NCI-H2107 treated with DMSO at 0.1 percent for 48 hours (cell line): ENCODE data around the gene SERPINB6.
"Not testable (repeated sequence)": the region's sequence is repeated elsewhere in the genome, so short reads cannot be mapped to it uniquely, and the experiment has no call there.

ENCODE experiments used
- DNase-seq: peaks from one replicate; lab custom pipeline; 2025; ENCODE audit not compliant: unreplicated experiment; lab: John Stamatoyannopoulos, UW

The SERPINB6 gene

GRCh38 chr6:2971420-2972218 is at the start of gene SERPINB6:
Gene SERPINB6 (minus strand): TSS chr6:2971567. CDS start chr6:2959332, 12,235 bp downstream.
- no peak for DNase-seq

- DNase-seq: no peak
These were observed 48.5 kb upstream of the SERPINB6 start for GRCh38 chr6:3019749-3020320.

GRCh38 chr6:3019065-3019464 is 47.7 kb upstream of the SERPINB6 start:
- no peak for DNase-seq

DNA sequence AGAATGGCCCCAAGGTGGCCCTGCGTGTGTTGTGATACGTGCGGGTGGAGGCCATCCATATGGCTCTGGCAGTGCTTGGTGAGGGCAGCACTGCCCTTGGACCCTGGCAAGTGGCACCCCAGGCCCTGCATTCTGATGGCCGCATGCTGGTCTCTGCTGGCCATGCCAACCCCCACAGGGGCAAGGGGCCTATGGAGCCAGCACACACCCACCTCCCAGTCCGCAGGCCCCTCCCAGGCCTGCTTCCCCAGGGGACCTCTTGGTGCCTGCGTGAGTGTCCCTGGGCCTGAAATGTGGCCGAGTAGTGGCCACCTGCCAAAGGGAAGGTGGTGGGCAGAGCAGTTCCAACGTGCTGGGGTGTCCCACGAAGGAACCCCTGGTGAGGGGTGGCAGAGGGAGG is 45.9 kb upstream of the SERPINB6 start:
- no peak for DNase-seq

DNA sequence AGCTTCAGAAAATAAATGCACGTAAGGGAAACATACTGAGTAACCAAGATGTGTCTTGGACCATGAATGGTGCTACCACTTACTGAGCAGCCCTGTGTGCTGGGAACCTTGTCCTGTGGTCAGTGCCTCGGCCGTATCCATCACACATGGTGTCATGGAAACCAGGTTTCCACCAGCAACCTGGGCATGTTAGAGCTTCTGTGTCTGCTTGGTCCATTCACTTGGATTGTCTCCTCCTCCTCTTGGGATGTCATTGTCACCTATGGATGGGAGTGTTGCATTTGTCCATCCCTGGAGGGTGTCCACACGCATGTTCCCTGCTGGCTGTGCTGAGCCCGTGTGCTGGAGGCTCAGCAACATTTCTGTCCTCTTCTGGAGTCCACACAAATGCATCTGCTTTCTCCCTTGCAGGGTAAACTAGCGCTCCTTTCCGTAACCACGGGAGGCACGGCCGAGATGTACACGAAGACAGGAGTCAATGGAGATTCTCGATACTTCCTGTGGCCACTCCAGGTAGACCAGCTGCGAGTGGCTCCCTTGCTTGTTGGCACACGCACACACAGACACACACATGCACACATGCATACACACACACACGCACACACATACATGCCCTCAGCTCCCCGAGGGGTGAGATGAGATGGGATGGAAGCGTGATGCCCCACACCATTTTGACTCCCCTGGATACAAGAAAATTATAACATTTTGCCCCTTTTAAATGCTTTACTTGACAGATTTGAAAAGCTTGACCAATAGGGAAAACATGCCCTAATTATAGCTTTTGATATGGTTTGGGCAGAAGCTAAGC is 45.3 kb upstream of the SERPINB6 start:
- no peak for DNase-seq

DNA sequence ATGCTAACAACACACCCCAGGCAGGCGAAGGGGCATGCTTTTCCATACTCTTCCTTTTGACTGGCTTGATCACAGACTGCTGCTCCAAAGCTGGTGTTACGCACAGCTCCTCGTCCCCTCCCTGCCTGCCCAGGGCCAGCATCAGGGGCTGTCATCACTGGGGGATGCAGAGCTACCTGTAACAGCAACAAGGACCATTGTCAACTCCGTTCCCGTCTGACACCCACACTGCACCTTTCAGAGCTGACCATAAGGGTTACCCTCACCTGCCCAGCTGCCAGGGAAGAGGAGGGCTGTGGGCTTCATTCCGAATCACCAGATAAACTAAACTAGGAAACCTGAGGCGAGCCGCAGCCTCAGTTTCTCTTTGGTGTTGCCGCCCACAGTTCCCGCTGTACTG is 43.8 kb upstream of the SERPINB6 start:
- no peak for DNase-seq

DNA sequence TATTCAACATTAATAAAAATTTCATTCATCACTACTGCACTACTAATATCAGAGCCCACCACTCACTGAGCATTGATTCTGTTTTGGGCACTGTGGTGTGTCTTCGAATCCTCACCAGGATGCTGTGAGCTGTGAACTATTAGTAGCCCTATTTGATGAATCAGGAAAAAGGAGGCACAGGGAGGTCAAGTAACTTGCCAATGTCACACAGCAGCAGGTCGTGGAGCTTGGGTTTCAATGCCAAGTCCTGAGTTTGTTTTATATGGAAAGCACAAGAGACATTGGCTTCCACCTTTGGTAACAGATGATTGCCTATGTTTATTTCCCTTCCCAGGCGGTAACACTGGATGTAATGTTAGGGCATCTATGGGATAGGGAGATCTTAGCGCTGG is 43.3 kb upstream of the SERPINB6 start:
- no peak for DNase-seq

DNA sequence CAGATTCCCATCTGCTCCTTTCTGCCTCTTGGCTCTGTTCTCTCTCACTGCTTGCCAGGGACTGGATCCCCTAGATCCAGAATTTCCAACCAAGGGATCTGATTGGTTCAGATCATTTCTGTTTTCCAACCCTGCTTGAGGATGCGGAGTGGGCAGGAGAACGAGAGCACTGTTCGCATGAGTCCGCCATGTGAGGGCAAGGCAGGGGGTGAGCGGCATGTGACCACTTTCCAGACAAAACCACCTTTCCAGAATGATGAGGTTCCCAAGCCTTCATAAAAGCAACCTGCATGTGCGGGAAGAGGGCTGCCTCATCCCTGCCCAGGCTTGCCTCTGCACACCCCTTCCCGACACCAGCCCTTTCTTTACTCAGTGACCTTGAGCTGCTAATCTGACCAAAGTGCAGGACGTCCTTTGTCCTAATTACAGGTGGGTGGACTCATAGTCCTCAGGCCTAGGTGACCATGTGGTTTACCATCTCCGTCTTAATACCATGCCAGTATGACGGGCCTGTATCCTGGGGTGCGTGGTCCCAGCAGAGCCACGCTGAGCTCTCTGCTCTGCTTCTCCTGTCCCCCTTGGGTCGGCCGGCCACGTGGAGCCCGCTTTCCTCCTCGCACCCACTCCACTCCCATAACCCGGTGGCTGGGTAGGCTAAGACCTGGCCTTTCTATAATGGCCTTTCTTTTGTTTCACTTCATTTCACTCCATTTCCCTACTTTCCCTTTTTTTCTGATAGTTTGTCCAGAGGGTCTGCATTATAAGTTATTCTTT is 42.7 kb upstream of the SERPINB6 start:
- DNase-seq: no peak

DNA sequence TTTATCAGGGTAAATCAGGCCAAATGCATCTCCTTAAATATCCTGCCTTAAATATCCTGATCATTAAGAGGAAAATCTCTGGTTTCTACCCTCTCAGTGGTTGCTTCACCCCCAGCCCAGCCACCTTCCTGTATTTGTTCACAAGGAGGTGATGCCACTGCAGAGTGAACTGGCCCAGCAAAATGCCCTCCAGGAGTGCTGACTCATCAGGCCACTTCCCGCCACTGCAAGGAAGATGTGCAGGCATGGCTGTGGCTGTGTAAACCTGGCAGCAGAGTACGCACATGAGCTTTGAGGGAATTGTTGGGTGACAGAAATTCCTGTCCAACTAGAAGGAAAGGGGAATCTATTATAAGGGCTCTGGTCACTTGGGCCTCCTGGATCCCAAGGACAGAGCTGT is 42.1 kb upstream of the SERPINB6 start:
- DNase-seq: no peak

DNA sequence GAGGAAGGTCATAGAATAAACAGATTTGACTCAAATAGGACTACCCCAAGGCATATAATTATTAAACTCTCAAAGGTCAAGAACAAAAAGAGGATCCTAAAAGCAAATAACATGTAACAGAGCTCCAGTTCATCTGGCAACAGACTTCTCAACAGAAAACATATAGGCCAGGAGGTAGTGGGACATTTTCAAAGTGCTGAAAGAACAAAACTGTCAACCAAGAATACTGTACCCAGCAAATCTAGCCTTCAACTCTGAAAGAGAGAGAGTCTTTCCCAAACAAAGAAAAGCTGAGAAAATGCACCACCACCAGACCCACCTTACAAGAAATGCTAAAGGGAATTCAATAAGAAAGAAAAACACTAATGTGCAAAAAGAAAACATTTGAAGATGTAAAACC is 40.2 kb upstream of the SERPINB6 start:
- no peak for DNase-seq

DNA sequence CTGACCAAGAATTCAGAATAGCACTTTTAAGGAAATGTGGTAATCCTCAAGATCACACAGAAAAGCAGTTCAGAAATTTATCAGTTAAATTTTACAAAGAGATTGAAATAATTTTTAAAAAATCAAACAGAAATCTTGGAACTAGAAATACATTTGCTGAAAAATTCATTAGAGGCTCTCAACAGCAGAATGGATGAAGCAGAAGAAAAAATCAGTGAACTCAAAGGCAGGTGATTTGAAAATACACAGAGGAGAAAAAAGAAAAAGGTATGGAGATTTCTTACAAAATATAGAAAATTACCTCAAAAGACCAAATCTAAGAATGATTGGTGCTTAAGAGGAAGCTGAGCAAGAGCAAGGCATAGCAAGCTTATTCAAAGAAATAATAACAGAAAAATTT is 39.8 kb upstream of the SERPINB6 start:
- no peak for DNase-seq

GRCh38 chr6:3009930-3010329 is 38.6 kb upstream of the SERPINB6 start:
- no peak for DNase-seq

DNA sequence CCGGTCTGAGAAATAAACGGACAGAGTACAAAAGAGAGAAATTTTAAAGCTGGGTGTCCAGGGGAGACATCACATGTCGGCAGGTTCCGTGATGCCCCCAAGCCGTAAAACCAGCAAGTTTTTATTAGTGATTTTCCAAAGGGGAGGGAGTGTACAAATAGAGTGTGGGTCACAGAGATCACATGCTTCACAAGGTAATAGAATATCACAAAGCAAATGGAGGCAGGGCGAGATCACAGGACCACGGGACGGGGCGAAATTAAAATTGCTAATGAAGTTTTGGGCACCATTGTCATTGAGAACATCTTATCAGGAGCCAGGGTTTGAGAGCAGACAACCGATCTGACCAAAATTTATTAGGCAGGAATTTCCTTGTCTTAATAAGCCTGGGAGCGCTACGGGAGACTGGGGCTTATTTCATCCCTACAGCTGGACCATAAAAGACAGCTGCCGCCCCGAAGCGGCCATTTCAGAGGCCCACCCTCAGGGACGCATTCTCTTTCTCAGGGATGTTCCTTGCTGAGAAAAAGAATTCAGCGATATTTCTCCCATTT is 37.4 kb upstream of the SERPINB6 start:
- not testable (repeated sequence) for DNase-seq

DNA sequence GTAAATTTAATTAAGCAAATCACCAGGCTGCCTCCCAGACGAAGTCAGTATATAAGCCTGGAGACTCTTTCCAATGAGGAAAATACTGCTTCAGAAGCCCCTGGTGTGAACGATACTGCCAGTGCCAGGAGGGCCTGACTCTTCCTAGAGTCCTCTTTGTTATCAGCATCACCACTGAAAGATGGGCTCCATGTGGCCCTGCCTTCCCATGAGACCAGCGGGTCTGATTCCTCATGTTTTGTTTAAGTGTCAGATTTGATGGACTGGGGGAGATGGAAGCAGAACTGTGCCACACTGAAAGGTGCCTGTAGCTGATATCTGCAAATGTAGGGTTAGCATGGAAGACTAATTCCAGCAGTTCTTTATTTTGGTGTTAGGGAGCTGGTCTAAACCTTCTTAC is 36.2 kb upstream of the SERPINB6 start:
- DNase-seq: no peak

DNA sequence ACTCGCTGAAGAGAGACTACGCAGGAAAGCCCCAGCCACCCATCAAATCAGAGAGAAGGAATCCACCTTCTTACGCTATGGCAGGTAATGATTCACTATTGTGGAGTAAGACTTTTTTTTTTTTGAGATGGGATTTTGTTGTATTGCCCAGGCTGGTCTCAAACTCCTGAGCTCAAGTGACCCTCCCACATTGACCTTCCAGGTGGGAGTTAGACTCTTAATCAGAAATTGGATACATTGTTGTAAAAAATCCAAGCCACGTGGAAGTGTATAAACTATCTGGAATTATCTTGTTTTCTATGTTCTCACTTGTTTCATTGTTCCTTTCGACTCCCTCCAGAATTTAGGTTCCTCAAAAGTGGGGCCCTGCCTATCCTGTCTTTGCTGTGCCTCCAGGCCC is 35.1 kb upstream of the SERPINB6 start:
- no peak for DNase-seq

GRCh38 chr6:3005874-3006273 is 34.5 kb upstream of the SERPINB6 start:
- no peak for DNase-seq

GRCh38 chr6:3005077-3005476 is 33.7 kb upstream of the SERPINB6 start:
- no peak for DNase-seq

DNA sequence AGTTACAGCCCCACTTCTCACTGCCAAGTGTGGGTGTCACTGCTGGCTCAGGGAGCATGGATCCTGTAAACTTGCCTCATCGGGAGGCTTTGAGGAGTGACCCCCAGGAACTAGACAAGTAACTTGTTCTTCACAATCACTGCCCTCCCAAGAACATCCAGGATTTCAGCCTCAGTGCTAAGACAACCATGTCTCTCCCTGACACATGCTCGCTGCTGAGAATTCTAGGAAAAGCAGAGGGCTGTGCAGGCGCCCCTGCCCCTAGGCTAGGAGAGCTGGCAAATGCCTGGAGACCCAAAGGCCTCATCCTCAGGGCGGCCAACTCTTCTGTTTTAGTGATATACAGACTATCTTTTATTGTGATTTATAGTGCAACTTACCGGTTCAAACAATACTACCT is 31.9 kb upstream of the SERPINB6 start:
- not testable (repeated sequence) for DNase-seq

GRCh38 chr6:3001773-3002293 is 30.5 kb upstream of the SERPINB6 start:
- no peak for DNase-seq

DNA sequence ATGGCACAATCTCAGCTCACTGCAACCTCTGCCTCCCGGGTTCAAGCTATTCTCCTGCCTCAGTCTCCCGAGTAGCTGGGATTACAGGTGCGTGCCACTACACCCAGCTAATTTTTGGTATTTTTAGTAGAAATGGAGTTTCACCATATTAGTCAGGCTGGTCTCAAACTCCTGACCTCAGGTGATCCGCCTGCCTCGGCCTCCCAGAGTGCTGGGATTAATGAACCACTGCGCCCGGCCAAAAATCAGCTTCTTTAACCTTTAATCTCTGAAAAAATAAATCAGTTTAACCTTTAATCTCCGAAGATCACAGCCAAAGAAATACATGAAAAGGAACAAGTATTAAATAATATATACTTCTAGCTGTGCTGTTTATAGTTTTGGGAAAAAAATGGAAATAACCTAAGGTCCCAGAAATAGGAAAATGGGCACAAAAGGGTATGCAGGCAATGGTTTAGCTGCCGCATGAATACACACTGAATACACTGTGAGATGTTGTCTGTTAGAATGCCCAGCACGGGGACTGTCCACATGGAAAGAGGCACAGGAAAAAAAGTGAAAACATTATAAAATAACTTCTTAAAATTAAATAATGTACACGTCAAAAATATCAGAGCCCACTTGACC is 29.9 kb upstream of the SERPINB6 start:
- no peak for DNase-seq
